HG03039 (cell line): Measurements from ENCODE around the gene ZFHX3.

ENCODE experiments used
- ATAC-seq: cut with Tn5 transposase; IDR thresholded peaks from one replicate; pipeline ENCODE4 v1.9.1; 2021; ENCODE audit warnings: mild to moderate bottlenecking, moderate library complexity; ENCODE audit not compliant: unreplicated experiment

The ZFHX3 gene

DNA sequence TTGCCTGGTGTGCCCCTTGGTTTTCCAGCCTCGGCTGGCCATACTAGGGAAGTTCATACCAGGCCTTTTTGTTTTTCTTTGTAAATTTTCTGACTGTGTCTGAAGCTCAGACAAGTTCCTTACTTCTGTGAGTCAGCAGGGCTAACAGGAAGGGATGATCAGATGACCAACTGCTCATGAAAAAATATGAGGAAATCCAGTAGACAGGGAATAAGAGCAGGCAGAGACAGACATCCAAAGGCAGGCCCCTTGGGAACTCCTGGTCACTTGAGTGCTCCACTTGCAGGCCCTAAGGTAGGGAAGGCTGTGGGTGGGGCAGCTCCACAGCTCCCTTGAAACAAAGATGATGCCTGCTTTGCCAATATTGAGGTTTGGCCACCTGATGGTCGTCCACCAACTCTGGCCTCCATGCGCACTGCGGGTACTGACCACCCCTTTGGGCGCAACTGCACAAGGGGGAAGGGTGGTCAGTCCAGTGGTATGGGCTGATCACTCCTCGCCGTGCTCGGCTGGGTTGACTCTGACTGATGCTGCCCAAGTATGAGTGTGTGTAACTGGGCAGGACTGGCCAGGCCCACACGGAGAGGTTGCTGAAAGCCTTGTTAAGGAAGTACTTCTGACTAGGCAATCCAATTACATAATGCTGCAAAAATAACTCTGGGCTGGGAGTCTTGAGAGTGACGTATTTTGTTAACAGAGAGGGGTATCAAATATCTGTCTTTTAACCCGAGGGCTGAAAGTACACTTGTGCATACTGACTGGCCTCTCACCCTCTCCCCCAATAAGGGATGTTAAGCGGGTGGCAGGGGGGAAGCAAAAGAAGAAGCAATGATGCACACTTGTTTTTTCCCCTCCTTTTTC, 20.8 kb upstream of the ZFHX3 start:
- ATAC-seq, result no peak

DNA sequence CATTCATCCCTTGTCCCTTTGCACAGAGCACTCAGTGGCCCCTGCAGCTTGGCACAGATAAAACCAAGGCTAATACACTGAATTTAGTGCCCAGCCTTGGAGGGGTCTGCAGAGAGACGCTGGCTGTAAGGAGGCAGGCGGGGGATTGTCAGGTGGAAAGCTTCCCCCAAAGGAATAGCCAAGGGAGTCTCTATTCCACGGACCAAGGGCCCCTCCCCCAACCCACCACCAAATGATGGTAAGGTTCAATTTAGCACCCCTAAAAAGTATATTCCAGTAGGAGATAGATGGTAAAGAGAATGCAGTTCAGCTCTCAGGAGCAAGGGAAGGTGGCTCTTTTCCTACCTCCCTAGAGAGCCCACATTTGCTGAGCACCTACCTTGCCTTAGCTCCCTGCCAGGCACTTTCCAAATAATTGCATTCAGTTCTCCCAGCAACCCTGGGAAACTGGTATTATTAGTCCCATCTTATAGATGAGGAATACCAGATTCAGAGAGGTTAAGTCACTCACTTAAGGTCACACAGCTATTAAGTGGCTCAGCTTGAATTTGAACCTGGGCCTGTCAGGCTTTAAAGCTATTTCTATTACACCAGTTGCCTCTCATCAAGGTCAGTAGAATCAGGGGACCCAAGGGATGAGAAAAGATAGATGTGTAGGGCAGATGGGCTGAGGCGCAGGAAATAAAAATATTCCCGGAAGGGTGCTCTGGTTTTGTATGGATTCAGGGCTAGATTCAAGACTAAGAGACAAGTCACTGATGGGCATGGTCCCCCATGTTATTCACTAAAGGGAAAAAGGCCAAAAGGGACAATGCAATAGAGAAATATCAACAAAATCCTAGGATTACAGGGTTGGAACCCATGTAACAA, 20.0 kb upstream of the ZFHX3 start:
- ATAC-seq, result no peak

DNA sequence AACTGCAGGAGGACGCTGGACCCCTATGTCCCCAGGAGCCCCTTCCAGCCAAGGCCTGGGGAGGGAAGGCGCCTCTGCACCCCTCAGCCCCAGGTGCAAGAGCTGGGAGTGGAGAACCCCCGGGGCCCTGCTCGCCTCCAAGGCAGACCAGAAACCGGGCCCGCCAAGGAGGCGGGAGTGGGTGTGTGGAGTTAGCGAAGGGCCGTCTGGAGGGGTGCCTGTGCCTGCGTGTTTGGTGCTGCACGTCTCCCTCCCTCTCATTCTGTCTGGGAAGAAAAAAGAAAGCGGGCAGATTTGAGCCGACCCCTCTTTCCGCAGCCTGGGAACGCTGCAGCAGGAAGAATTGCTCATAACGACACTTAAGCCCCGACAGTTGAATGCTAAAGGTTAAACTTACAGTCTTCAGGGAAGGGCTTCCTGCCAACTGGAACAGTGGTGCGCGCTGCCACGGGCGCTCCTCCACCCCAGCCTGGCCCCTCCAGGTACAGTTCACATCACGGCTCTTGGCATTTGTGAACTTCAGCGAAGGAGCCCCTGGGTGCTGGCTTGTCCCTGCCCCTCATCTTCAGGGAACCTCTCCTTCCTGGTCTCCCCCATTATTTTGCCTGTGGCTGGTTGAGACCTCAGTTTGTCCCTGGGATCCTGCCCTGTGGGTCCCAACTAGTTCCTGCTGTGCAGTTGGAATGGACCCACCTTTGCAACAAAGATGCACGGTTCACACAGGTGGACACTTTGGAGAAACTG, 19.2 kb upstream of the ZFHX3 start:
- ATAC-seq, result no peak

DNA sequence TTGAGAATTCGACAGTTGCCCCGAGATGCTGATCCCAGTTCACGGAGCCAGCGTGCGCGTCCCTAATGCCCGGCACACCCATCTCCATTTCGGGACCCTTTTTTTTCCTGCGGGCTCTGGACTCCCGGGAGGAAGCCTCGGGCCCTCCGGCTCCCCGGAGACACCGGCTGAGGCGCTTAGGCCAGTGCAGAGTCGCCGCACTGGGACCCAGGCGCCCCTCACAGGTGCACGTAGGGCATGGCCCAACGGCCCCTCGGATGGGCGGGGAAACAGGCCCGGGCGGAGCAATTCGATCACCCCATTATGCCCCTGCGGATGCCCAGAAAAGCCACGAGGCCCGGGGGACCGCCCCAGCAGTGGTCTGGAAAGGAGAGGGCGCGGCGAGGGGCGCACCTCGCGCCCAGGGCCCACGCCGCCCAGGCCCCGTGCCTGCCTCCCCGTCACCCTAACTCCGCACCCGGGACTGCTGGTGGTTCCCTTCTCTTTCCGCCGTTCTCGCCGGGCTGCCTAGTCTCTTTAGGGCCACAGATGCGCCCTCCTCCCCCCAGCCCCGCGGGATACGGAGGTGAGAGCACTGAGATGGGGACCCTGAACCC, 18.5 kb upstream of the ZFHX3 start:
- ATAC-seq, result no peak

DNA sequence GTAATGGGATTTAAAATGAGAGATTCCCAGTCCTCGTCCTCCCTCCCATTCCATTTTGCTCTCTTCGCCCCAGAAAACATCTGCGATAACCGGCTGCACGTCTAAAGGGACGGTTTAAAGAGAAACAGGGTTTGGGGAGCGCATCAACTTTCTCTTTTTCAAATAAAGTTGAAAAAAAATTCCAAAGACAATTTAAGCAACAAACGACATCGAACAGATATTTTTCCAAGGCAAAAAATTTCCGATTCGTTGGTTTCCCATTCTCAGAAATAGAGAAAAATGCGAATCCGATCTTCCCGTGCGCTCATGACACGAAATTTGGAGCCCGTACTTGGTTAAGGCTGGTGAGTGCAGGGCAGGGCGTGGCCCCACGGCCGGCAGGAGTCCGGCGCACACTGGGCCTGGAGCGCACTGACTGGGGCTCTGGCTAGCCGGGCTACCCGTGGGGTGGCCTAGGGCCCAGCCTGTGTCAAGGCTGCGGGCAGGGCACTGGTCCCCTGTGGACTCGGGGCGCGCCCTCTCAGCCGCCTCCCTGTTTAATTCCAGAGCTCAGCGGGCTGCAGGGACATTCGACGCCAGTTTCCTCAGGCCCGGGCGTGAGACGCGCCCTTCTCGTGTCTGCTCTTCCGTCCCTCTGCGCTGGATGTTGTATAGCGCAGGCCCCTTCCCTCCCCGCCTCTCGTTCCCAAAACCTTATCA, 17.9 kb upstream of the ZFHX3 start:
- no peak for ATAC-seq

DNA sequence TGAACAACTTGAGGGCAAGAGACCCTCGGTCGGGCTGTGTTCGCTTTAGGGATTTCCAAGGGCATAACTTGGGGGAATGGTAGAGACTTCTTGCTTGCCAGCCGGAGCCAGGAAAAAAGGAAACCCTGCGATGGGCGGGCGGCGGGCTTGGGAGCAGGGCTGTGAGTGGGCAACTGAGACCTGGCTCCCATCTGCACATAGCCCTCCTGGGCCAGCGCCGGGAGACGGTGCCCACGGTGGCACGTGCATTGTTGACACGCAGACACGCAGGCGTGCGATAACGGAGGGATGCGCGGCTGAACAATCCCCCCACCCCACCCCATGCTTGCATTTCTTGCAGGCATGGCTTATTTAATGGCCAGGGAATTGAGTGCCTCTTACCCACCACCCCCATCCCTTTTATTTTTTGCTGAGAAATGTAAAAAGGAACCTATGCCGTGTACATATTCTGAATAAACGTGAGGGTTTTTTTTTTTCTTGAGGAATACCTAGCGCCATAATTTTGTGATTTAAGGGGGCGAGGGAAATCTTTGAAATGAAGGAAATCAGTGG, 17.1 kb upstream of the ZFHX3 start:
- no peak for ATAC-seq

DNA sequence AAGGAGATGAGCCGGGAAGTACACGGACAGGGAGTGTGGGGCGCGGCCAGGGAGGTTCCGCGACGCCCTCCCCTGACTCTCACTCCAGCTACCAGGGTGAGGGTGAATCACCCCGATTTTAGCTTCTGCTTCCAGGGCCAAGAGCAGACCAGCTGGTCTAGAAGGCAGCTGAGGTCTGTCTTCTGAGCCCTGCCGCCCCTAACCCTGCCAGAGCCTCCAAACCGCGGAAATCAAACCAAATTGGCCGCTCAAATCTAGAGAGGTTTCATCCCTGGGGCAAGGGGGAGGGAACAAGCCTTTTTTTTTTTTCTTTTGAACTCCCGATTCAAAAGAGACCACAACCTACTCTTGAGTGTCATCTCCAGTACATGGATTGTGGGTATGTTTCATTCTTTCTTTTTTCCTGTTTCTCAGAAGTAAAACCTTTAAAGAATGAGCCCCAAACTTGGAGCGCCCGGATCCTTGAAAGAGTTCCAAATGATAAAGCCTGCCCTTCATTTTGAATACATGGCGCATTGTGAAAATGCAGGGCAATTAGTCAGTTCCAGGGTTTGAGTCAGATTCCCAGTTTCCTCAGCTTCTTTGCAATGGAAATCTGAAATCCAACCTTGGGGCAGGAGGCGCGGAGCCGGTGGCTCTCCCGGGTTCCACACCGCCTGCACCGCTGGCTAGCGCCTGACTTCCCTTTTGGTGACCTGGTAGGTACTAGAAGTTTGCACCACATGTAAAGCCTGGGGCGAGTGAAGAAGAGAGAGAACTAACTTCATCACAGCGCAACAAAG, 16.5 kb upstream of the ZFHX3 start:
- ATAC-seq, result no peak

DNA sequence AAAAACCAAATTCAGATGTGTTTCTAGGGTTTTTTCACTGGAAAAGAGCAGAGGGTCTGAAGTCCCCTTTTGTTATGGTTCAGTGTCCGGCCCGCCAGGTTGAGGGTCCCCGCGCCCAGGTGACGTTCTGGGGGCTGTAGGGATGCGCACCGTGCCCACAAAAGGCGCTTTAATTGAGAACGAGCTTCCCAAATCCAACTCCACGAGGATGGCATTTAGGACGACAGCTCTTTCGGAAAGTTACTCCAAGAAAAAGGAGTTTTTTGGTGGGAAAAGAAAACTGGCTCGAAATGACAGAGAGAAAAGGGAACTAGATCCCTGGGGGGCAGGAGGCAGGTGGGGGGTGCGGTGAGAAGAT, 15.9 kb upstream of the ZFHX3 start:
- ATAC-seq, result no peak

DNA sequence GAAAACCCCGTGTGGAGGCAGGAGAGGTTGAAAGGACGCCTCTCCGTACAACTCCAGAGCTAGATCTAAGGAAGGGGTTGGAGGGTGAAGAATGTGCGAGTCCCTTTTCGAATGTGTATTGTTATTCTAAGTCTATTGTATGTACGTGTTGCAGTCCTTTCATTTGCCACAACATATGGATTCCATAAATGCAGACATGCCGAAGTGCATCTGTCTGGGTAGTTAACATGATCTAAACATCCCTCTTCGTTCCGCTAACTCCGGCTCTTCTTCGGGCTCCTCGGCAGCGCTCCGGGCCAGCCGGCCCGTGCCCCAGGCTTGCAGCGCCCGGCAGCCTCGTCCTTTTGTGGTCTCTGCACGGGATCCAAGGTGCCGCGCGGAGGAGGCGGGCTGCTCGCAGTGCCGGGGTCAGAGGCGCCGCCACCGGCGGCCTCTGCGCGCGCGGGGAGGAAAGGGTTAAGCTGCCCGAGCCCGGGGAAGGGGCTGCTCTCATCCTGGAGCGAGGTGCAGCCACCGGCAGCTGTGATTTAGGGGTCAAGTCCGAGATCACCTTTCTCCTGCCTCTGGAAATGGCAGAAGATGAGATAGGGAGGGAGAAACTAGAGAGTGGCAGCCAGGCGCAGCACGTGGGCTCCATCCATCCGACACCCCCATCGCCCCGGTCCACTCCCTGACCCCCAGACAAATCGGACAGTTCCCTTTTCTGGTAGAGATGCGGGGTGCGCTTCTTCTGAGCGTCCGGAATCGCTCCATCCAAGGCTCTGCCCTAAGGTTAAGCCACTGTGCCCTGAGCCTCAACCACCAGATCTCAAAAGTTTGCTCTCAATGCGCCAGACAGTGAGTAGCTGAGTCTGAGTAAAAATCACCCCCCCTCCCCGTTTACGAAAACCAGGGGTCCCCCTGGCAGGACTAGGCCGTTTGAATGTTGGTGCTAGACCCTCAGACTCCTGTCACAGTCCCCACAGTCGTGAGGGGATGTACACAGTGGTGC, 15.1 kb upstream of the ZFHX3 start:
- no peak for ATAC-seq

DNA sequence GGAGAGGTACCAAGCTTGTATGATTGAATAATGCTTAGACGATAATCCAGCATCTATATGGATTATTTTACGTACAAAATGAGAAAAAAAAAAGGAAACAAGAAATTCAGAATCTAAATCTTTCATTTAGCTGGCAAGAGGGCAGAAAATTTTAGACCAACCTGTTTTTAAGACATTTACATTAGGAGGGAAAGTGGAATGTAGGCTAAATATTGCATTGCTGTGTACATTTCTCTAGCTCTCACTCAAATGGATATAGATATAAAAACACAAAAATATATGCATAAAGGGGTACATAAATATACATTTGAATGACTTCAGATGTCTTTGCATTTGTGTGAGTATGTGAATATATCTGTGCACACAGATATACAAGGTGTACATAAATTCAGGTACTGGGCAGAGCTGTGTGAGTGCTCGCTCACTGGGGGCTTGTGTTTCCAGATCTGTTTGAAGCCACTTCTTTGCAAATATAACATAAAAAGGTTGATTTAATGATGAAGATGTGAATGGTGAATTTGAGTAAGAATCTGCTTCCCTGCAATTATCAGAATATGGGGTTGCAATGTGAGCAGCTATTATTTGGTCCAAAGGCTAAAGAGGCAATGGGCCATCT, 14.2 kb upstream of the ZFHX3 start:
- ATAC-seq, result no peak

DNA sequence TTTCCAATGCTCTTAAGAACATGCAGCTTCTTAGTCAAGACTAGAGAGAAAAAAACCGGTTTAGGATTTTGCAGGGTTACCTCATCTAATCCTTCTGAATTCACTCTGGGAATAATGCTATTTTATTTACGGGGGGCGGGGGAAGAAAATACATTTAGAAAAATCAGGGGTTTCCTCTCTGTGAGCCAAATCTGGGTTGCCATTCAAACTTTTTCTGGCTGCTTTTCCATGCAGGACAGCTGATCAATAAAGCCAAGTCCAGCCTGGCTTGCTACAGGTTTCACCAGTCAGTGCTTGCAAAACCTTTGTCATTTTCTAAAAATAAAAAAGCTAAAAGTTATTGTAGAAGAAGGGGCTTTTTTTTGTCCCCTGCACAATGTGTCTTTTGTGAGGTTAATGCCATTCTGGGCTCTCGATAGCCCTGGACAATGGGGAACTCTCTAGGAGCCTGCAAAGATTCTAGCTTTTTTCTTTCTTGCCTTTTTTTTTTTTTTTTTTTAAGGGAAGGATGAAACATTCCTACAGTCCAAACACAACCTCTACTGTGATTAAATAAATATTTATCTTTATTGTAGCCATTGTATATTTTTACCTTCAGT, 13.1 kb upstream of the ZFHX3 start:
- no peak for ATAC-seq

DNA sequence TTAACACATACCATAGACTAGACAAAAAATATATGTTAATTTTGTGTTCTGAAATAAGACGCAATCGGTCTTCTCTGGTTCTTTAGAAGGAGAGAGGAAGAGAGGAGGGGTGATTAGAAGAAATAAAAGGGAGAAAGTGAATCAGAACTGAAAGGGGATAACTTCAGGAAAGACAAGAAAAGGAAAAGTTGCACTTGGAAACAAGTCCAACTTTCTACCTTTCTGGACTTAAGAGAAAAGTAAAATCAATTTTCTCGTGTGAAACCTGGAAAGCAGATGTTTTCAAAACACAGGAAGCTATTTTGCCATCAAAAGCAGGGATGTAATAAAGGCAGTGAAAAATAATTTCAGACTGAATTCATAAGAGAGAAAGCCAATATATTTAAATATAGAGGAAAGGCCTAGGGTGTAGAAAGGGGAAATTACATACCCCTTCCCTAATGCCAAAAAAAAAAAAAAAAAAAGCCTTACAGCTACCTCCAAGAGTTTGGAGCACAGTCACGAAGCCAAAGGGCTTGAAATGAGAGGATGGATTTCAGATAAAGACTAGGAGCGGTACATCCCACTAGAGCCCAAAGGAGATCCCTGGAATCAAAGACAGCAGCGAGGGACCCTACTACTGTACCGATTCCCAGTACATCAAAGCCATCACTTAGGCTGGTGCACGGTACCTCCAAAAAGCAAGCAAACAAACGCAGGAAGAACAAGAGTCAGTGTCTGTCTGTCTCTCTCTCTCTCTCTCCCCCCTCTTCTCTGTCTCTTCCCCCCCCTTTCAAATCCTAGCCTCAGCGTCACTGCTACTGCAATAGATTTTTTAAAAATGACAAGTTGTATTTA, 12.1 kb upstream of the ZFHX3 start:
- no peak for ATAC-seq

DNA sequence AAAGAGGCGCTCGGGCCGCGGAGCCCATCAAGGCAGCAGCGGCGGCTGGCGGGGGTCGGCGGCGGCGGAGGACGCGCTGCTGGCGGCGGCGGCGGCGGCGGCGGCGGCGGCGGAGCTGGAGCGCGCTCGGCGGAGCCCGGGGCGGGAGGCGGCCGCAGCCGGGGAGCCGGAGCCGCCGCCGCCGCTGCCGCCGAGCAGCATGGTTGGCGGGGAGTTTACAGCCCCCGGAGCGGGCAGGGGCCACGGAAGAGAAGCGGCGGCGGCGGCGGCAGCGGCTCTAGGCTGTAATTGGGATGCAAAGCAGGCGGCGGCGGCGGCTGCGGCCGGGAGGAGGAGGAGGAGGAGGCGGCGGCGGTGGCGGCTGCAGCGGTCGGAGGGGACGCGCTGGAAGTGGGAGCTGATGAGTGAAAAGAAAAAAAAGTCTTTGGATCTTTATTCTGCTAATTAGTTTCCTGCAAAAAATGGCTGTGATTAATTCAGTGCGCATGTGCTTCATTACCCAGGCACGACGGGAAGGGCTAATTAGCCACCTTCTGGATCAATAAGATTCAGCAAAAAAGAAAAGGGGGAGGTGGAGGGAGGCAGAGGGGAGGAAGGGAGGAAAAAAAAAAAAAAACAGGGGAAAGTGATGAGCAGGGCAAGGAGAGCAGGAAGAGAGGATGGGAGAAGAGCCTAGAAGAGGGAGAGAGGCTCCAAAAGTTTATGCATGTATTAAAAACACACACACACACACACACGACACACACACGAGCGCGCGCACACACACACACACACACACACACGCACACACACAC, 10.9 kb upstream of the ZFHX3 start:
- ATAC-seq, result peak; percentile 31

DNA sequence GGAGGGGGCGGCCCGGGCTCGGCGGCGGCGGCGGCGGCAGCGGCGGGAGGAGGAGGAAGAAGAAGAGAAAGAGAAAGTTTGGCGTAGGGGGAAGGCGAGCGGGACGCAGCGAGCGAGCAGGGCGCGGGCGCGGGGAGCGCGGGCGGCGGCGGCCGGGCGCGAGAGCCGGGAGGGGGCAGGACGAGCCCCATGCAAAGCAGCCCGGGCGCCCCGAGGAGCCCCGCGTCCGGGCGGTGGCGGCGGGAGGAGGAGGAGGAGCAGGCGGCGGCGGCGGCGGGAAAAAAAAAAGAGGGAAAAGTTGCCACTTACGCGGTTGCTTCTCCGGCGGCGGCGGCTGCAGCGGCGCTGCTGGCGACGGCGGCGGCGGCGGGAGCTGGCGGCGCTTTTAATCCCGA, 10.3 kb upstream of the ZFHX3 start:
- ATAC-seq, result peak; percentile 60

DNA sequence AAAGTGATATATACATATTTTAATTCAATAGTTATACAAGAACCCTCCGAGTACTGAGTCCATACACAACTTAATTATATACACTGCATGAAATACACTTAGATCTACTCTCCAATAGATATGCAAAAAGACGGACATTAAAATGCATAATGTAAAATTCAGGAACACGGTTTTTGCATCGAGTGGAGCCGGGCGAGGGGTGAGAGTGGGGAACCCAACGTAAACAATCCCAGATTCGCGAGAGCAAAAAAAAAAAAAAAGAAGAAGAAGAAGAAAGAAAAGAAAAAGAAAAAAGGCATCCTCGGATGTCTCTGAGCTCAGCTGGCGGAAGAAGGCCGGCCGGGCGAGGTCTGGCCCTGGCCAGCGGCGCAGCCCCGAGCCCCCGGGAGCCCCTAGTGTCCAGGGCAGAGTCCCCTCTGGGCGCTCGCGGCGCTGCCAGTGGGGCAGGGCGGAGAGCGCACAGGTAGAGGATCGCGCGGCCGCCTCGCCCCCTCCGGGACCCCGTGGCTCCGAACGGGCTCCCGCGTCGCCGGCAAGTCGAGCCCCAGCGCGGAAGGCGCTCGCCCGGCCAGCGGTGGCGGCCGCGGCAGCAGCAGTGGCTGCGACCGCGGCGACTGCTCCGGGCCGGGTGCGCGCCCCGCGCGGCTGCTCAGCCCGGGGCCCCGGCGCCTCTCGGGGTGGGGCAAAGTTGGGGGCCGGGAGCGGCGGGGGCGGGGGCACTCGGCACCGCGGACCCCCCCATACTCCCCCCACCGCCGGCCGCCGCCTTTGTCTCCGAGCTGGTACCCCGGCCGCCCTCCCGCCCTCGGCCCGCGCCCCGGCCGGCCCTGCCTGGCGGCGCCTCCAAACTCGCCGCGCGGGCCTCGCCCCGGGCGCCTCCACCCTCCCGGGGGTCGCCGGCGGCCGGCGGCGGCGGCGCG, 9.6 kb upstream of the ZFHX3 start:
- ATAC-seq, result peak; percentile 43
